Astrocyte of the cerebellum (primary cell): Measurements from ENCODE around the gene TOR1AIP2.
"Not testable (repeated sequence)": the region's sequence is repeated elsewhere in the genome, so short reads cannot be mapped to it uniquely, and the experiment has no call there.

Experiments used
- DNase-seq: peaks from one replicate; pipeline ENCODE4 v3.0.0-alpha.2; 2011; ENCODE audit warnings: low read depth
- H3K4me3 ChIP-seq: 2 replicates; pipeline ENCODE4 v1.5.1; 2011; ENCODE audit warnings: mild to moderate bottlenecking, low read depth, low read length, moderate library complexity
- in situ Hi-C: cut with HindIII; loops from 2 replicates; pipeline ENCODE4 v1.10.0; 2017; ENCODE audit warnings: low sequenced_read_pairs
- TF ChIP-seq, protein P1 (sequence below): IDR thresholded peaks from 2 replicates; pipeline ENCODE4 v1.5.1; 2012; ENCODE audit warnings: low read length, low read depth, moderate library complexity, mild to moderate bottlenecking; ENCODE audit errors: missing control alignments

TOR1AIP2 gene

DNA sequence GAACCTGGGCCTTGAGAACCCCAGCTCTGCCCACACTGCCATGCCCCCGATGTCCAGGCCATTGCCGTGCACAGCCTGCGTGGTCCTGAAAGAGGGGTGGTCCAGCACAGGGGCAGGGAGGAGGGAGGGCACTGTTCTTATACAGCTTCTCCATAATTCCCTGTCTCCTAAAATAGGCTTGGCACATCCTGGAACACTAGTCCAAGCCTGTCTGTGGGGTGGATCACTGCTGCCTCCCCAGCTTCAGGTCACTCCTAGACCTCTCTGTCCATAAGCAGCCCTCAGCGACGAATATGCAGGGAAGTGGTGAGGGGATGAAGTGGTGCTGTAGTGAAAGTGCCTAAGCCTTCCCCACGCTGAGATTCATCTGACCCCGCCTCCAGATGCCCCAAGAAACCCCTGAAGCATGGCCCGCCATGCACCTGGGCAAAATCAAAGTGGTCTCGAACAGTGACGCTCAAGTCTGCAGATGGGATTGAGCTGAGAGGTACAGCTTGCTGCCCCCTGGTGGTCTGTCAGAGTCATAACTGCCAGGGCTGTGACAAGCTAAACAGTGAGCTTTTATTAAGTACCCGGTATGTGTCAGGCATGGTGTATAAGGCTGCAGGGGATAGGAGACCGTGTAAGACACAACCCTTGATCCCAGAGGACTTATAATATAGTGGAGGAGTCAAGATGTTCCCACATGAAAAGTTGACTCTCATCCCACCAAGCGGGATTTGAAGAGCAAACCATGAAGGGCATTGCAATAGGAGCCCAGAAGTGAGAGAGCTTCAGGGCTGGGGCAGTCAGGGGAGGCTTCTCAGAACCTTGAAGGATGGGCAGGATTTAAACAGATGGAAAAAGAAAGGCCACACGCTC lies 67.9 kb downstream of the TOR1AIP2 start:
- no peak overlapping the region for H3K4me3 ChIP-seq
- TF ChIP-seq, protein P1, sequence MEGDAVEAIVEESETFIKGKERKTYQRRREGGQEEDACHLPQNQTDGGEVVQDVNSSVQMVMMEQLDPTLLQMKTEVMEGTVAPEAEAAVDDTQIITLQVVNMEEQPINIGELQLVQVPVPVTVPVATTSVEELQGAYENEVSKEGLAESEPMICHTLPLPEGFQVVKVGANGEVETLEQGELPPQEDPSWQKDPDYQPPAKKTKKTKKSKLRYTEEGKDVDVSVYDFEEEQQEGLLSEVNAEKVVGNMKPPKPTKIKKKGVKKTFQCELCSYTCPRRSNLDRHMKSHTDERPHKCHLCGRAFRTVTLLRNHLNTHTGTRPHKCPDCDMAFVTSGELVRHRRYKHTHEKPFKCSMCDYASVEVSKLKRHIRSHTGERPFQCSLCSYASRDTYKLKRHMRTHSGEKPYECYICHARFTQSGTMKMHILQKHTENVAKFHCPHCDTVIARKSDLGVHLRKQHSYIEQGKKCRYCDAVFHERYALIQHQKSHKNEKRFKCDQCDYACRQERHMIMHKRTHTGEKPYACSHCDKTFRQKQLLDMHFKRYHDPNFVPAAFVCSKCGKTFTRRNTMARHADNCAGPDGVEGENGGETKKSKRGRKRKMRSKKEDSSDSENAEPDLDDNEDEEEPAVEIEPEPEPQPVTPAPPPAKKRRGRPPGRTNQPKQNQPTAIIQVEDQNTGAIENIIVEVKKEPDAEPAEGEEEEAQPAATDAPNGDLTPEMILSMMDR = peak; percentile 95
- in situ Hi-C loops = loop anchor here (5.0 kb wide), 1 partner anchor 97 kb away; no protein-coding TSS in a partner anchor
- no peak for DNase-seq

DNA sequence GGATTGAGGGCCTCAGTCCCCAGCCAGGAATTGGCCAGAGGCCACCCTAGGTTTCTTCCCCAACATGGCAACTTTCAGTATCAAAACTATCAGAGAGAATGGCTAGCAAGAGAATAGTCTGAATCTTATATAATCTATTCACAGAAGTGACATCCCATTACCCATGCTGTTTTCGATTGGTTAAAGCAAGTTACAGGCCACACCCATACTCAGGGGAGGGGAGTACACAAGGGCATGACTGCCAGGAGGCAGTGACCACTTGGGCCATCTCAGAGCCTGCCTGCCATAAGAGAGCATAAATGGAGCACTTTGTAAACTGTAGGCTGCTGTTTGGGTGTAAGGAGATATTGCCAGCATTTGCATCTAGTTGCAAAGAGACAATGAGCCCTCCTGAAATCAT lies 69.1 kb downstream of the TOR1AIP2 start:
- in situ Hi-C loops = no loop called here
- DNase-seq = no peak
- no peak overlapping the region for H3K4me3 ChIP-seq
- TF ChIP-seq, protein P1 = no peak

DNA sequence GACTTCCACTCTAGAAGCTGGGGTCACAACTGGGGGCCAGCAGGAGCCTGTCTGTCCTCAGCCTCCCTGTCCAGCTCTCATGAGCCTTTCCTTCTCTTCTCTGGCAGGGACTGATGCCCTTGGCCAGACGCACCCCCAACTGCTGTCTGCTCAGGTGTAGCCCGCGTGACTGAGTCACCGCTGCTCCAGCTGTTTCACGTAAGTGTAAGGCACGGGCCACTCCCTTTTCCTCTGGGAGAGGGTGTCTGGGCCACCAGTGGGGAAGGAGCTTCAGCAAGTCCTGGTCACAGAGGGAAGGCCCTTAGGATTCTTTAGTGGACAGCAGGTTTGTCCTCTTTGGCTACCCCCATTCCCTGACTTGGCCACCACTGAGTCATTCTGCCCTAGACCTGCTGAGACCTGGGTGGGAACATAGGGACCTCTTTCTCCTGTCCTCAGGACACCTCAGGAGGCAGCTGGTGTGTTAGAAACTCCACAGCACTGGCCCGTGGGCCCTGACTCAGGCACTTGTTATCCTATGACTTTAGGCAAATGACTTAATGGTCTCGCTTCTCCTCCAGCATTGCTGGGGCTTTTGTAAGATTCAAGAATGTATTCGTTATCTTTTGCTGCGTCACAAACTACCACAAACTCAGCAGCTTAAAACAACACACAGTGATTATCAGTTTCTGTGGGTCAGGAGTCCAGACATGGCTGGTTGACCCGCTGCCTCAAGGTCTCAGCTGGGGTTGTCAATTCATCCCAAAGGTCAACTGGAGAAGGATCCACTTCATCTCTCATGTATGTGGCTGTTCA lies 69.7 kb downstream of the TOR1AIP2 start:
- DNase-seq = no peak

DNA sequence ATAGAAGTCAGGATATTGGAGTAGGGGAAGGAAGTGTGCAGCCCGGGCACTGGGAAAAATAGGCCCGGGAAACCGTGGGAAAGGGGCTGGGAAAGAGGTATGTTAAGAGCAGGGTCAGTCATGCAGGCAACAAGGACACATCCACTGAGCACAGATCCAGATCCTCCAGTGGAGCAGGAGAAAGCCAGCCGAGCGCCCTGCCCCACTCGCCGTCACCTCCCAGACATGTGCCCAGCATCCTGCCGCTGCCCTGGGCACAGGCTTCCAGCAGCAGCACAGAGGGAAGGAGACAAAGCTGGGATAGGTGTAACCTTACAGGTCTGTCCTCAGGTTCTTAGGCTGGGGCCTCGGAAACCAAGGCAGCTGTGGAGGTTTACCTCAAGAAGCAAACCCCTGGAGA lies 70.3 kb downstream of the TOR1AIP2 start:
- no peak overlapping the region for H3K4me3 ChIP-seq
- TF ChIP-seq, protein P1 = no peak
- in situ Hi-C loops = no loop called here
- DNase-seq = no peak

More for the DNA sequence above, 69.7 kb downstream of the TOR1AIP2 start:
- TF ChIP-seq, protein P1 = no peak
- in situ Hi-C loops = no loop called here
- H3K4me3 ChIP-seq = no peak overlapping the region

DNA sequence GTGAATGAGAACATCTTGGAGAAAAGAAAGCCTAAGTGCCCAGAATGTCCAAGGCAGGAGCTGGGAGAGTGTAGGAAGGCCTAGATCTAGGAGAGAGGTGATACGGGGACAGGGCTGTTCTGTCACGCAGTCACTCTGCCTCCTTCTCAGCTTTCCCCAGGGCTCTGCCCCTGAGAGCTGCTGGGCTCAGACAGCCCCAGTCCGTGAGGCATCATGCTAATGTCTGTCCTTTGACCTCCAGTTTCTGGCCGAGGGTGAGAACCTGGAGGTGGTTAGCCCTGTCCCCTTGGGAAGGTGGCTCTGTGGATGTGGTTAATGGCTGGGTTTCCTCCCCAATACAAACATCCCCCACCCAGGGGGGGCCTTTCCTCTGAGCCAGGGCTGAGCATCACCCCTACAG lies 71.3 kb downstream of the TOR1AIP2 start:
- TF ChIP-seq, protein P1 = no peak
- no peak for DNase-seq
- in situ Hi-C loops = no loop called here
- H3K4me3 ChIP-seq = no peak overlapping the region

DNA sequence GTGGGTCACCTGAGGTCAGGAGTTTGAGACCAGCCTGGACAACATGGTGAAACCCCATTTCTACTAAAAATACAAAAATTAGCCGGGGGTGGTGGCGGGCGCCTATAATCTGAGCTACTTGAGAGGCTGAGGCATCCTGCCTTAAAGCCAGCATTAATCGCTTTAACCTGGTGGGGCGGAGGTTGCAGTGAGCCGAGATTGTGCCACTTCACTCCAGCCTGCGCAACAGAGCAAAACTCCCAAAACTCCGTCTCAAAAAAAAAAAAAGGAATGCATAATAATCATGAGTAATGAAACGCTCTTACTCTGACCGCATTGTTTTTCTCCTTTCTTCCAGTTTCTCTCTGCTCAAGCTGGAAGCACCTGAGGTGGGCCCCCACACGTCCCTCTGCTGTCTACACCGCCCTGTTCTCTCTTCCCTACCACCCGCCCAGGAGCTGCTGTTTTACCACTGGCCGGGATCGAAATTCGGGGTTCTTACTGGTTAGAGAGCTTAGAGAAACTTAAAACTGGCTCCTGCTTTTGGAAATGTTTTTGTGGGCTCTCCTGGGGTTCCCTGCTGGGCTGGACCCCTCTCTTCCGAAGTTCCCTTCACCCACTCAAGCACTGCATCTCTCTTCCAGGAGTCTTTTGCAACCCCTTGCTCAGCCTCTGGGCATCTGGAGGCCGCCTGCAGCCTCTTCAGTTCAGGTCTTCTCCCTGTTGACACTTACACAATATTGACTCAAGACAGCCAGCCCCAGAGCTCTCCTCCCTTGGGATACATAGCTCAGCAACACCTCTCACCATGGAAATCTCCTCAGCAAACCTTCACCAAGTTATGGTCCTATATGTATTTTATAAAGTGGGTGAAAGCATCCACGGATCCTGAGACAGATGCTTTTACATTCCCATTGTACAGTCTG lies 72.1 kb downstream of the TOR1AIP2 start:
- in situ Hi-C loops = no loop called here

DNA sequence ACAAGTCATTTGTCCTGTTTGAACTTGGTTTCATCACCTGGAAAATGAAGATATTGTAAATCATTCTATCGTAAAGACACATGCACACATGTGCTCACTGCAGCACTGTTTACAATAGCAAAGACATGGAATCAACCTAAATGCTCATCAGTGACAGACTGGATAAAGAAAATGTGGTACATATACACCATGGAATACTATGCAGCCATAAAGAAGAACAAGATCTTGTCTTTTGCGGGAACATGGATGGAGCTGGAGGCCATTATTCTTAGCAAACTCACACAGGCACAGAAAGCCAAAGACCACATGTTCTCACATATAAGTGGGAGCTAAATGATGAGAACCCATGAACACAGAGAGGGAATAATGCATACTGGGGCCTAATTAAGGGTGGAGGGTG lies 73.2 kb downstream of the TOR1AIP2 start:
- DNase-seq, in situ Hi-C loops, H3K4me3 ChIP-seq: not testable (repeated sequence)

More for the DNA sequence above, 72.1 kb downstream of the TOR1AIP2 start:
- TF ChIP-seq, protein P1 = no peak
- no peak for DNase-seq
- H3K4me3 ChIP-seq = no peak overlapping the region
